ENCODE measurements around the gene MTIF2. TPM values are rescaled to one million over a fixed set of nuclear protein-coding genes. Genes with fewer than 3 reads are reported as not detected.
A peak's percentile ranks its signal among the peaks of the same experiment; 100 is the strongest.

Gene MTIF2, protein sequence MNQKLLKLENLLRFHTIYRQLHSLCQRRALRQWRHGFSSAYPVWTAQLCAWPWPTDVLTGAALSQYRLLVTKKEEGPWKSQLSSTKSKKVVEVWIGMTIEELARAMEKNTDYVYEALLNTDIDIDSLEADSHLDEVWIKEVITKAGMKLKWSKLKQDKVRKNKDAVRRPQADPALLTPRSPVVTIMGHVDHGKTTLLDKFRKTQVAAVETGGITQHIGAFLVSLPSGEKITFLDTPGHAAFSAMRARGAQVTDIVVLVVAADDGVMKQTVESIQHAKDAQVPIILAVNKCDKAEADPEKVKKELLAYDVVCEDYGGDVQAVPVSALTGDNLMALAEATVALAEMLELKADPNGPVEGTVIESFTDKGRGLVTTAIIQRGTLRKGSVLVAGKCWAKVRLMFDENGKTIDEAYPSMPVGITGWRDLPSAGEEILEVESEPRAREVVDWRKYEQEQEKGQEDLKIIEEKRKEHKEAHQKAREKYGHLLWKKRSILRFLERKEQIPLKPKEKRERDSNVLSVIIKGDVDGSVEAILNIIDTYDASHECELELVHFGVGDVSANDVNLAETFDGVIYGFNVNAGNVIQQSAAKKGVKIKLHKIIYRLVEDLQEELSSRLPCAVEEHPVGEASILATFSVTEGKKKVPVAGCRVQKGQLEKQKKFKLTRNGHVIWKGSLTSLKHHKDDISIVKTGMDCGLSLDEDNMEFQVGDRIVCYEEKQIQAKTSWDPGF
- total RNA-seq = 49.8 and 54.0 TPM in 2 replicates
- 22.8 and 24.5 TPM in 2 replicates for polyA plus RNA-seq
- 22.3 and 24.2 TPM in 2 replicates for polyA plus RNA-seq (2012)
- polyA minus RNA-seq (ENCODE audit: low replicate concordance) = 4.4 and 7.0 TPM in 2 replicates

DNA sequence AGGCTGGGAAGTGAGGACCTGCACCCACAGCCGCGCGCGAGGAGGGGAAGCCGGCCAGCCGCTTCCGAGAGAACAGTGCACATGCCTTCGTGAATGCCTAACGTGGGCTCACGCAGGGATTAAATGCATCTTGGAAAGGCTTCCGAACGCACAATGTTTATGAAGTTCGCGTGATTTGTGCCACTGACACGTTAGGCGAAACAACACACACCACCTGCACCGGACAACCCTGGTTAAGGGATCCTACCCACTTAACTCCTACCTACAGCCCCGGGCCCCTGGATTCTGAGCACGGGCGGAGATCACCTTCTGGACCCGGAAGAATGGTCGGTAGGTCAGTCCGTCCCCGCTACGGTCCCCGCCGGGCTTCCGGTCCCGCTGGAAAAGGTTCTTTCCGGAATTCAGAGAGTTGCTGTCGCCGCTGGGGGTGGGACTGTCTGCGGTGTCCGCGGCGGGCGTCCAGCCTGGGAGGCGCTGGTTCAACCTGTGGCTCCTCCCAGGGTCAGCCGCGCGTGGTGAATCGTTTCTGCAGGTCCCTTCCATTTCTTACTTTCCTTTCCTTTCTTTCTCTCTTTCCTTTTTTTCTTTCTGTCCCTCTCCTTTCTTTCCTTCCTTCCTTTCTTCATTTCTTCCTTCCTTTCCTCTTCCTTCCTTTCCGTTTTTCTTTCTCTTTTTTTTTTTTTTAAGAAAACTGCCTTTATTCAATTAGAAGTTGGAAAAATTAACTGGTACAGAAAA lies at the start of gene MTIF2:
Gene MTIF2, minus strand, starts transcription at position 325 of the 738 bp plus-strand sequence. CDS start 5,373 bp downstream, outside the sequence.
- Histone ChIP-seq H3K9ac (ENCODE audit: insufficient read depth, low read length) (peak within 1 kb of the TSS; percentile 76), H3K27ac (ENCODE audit: insufficient read depth, low read length) (peak within 1 kb of the TSS; percentile 78), H3K27me3 (ENCODE audit: control insufficient read depth, insufficient read depth, low read length) (no peaks in the 10 kb centered on the region), H2AFZ (ENCODE audit: low read length) (peak within 1 kb of the TSS; percentile 100), H3K4me3 (replicated peaks in 1 of 4; ENCODE audit: control extremely low read depth in 1 of 4, insufficient read depth in 1 of 4, low read depth in 3 of 4, low read length in 4 of 4) (peak within 1 kb of the TSS; percentile 88 to 98 (median 90)), H3K36me3 (ENCODE audit: control insufficient read depth, insufficient read depth, low read length) (no peaks in the 10 kb centered on the region), H4K20me1 (ENCODE audit: control insufficient read depth, extremely low read depth, insufficient read depth, low read length) (no peaks in the 10 kb centered on the region), H3K4me2 (ENCODE audit: extremely low read depth, insufficient read depth, low read length) (peak within 1 kb of the TSS; percentile 90), H3K4me1 (ENCODE audit: control insufficient read depth, extremely low read depth, insufficient read depth, low read length) (no peaks in the 10 kb centered on the region), H3K79me2 (ENCODE audit: control insufficient read depth, insufficient read depth, low read length) (peaks cover 6% of the 10 kb centered on the region), H3K9me3 (ENCODE audit: control insufficient read depth, insufficient read depth, low read depth, low read length) (no peaks in the 10 kb centered on the region)
- DNase-seq (ENCODE audit: low read depth in 2 of 2) = peak; percentile 93 to 94
- no peak for TF ChIP-seq CTCF (conservative IDR thresholded peaks at IDR 0.05 in 1 of 2, IDR thresholded peaks at IDR 0.05 in 1 of 2; ENCODE audit: low read depth in 1 of 2, low read length in 2 of 2)
- no peak for TF ChIP-seq EZH2 (IDR thresholded peaks at IDR 0.05; ENCODE audit: low read length, missing control alignments)

DNA sequence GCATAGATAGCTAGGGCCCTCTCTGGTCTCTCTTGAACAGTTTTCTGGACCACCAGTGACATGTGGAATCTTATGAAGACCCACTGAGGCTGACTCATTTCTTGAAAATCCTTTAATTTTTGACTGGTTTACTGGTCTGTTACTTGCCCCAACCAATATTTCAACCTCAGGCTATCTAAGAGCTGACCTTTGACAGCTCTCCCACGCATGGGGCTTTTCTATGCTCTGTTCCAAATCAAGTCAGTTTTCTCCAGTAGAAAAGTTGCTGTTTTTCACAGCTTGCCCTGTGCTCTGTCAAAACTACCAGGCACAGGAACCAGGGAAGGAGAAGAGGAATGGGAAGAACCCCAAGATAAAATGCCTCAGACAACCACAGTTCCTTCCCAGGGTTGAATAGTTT lies 46.0 kb upstream of the MTIF2 start:
- TF ChIP-seq EZH2 (IDR thresholded peaks at IDR 0.05; ENCODE audit: low read length, missing control alignments) (no peak), CTCF (conservative IDR thresholded peaks at IDR 0.05 in 1 of 2, IDR thresholded peaks at IDR 0.05 in 1 of 2; ENCODE audit: low read depth in 1 of 2, low read length in 2 of 2) (no peak)
- H4K20me1 ChIP-seq (ENCODE audit: control insufficient read depth, extremely low read depth, insufficient read depth, low read length) = no peaks in the 10 kb centered on the region
- no peaks in the 10 kb centered on the region for H3K79me2 ChIP-seq (ENCODE audit: control insufficient read depth, insufficient read depth, low read length)
- no peak overlapping the region for H3K9ac ChIP-seq (ENCODE audit: insufficient read depth, low read length)
- no peaks in the 10 kb centered on the region for H3K27me3 ChIP-seq (ENCODE audit: control insufficient read depth, insufficient read depth, low read length)
- H3K4me3 ChIP-seq (replicated peaks in 1 of 4; ENCODE audit: control extremely low read depth in 1 of 4, insufficient read depth in 1 of 4, low read depth in 3 of 4, low read length in 4 of 4) = no peak overlapping the region
- no peak overlapping the region for H3K4me2 ChIP-seq (ENCODE audit: extremely low read depth, insufficient read depth, low read length)
- H3K27ac ChIP-seq (ENCODE audit: insufficient read depth, low read length) = no peak overlapping the region
- peaks cover 2% of the 10 kb centered on the region for H3K36me3 ChIP-seq (ENCODE audit: control insufficient read depth, insufficient read depth, low read length)
- no peak overlapping the region for H2AFZ ChIP-seq (ENCODE audit: low read length)
- no peak for DNase-seq (ENCODE audit: low read depth in 2 of 2)
- H3K4me1 ChIP-seq (ENCODE audit: control insufficient read depth, extremely low read depth, insufficient read depth, low read length) = peaks cover 3% of the 10 kb centered on the region
- no peaks in the 10 kb centered on the region for H3K9me3 ChIP-seq (ENCODE audit: control insufficient read depth, insufficient read depth, low read depth, low read length)

Measured in fibroblast of lung (primary cell).